Activated CD8-positive, alpha-beta memory T cell treated with anti-CD3 and anti-CD28 coated beads for 1 hour (primary cell): ENCODE results near the gene SAMHD1.
"Not testable (repeated sequence)": the region's sequence is repeated elsewhere in the genome, so short reads cannot be mapped to it uniquely, and the experiment has no call there.

ENCODE experiments used
- DNase-seq, 2 donors: peaks; one replicate each; pipeline ENCODE4 v3.0.0-alpha.2; 2020; ENCODE audit warnings: low read depth in 1 of 2; ENCODE audit errors: extremely low read depth in 1 of 2

Gene SAMHD1

DNA sequence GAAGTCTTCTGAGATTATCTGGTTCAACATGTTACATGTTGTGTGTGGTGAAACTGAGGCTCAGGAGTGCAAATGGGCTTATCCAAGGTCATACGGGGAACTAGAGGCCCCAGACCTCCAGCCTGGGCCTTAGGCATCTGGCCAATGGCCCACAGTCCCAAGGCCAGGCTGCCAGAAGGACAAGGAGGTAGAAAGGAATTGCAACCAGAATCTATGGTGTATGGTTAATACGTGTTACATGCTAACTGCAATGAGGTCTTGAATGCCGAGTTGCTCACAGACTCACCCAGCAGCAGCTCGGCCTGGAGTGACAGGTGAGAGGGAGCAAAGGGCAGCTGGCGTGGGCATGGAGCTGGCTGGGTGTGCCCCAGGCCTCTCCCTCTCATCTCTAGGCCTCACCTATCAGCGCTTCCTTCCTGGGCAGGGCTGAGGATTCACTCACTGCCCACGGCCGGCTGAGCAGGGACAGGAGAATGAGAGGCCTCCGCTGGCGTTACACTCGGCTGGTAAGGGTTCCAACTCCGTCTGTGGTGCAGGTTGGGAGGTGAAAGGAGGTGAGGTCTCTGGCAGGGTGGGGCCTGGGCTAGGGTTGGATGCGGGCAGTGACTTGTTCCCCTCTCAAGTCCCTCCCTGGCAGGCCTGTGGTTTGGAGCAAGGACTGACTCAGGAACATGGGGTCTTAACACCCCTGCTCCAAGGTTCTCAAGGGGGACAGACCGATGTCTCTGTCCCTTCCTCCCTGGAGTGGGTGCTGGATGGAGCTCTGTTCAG, 75.6 kb downstream of the SAMHD1 start, which contains the start of gene TLDC2:
TLDC2 (plus strand) TSS at position 437 of the 771 bp plus-strand sequence; CDS start at position 474, 37 bp downstream.
- no peak for DNase-seq

DNA sequence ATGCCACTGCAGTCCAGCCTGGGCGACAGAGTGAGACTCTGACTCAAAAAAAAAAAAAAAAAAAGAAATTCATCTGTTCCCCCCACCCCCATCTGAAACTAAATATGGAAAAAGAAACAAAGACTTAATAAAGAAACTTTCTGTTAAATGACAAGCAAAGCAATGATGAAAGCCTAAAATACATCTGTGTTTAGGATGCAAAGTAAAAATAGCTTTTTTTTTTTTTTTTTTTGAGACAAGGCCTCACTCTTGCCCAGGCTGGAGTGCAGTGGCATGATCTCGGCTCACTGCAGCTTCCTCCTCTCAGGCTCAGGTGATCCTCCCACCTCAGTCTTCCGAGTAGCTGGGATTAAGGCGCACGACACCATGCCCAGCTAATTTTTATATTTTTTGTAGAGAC, 76.4 kb downstream of the SAMHD1 start:
- not testable (repeated sequence) for DNase-seq

DNA sequence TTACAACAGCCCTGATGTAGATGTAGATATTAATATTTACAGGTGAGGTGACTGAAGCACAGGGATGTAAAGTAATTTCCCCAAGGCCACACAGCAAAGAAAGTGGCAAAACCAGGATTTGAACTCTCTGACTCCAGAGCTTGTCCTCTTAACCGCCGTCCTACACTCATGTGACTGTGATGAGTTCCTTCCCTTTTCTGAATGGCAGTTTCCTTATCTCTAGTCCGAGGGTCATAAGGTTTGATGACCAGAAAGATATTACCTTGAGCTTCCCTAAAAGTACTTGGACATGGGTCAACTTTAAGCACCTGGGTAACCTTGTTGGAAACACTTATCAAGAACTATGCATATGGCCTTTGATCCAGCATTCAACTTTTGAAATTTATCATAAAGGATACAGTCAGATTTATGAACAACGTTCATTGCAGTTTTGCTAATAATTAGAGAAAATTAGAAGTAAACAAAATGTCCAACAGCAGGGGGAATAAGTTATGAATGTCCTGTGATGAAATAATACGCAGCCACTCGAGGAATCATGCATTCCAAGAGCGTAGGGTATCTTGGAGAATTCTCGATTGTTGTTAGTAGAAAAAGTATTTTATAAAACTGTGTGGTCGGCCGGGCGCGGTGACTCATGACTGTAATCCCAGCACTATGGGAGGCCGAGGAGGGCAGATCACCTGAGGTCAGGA, 77.9 kb downstream of the SAMHD1 start:
- no peak for DNase-seq

DNA sequence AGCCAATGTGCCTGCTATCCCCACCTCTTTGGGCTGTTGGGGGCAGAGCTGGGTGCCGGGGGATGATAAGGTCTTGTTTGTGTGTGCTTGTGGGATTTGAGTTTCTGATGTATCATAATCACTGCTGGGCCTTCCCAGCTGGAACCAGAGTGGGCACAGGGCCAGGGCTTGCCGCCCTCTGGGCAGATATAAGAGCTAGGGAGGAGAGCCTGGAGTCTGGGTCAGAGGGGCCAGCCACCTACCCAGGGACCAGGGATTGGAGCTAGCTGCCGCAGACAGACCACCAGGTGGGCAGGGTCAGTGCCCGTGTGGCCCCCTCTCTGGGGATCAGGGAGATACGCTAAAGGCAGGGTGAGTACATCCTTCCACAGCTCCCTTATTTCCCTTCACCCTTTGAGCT, 78.7 kb downstream of the SAMHD1 start:
- DNase-seq: no peak

DNA sequence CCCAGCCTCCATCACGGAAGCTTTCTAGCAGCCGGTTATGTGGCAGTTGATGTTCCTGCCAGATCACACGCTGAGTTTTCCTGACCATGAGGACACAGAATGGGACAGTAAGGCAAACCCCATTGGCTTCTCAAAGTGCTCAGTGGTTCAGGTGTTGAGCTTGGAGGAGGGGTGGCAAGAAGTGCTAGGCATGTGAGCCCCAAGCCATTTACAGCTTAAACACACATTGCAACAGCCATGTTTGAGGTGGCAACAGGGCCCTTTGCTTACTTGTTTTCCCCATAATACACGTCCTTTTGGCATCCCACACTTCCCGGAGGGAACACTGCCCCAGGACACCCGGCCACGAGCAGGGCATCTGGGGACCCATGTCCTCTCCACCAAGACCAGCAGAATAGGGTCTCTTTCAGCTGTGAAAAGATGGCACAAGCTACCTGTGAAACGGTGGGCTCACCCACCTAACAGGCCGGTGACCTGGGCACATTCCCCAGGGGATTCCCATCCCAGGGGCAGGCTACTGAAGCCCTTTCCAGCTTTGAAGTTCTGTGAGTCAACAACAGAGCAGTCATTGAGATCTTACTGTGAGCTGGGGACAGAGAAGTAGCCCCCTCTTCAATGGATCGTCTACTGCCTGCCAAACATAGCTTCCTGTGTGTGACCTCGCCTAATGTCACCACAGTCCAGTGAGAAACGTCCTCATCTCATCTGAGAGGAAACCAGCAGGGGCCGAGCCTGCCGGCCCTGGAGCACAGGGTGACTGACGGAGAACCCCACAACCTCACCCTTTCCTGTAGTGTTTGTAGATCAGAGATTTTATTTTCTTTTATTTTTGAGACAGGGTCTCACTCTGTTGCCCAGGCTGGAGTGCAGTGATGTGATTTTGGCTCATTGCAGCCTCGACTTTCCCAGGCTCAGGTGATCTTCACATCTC, 79.6 kb downstream of the SAMHD1 start:
- DNase-seq: no peak

DNA sequence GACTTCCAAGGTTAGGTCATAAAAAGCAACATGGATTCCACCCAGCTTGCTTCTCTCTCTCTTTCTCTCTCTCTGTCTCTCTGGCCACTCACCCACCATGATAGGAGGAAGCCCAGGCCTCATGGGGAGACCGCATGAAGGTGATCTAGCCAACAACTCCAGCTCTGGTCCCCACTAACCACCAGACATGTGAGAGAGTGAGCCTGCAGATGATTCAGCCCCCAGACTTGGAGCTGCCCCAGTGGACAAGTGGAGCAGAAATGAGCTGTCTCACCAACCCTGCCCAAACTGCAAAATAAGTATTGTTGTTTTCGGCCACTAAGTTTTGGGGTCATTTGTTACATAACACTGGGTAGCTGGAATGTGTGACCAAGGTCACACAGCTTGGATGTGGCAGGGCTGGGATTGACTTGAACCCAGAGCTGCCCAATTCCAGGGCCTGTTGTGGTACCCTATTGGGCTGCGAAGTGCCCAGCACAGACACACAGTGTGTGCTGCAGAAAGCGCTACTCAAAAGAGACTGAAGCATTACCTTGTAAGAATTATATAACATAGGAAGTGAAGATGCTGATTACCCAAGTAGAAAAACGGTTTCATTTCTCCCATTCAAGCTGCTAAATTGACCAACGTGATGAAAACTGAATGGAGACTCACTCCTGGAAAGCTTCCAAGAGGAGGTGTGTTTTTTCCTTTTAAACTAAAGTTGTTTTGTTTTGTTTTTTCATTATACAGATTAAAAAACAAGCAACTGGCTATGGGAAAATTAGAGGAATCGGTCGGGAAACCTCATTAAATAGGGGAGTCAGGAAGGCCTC, 84.6 kb downstream of the SAMHD1 start:
- DNase-seq: no peak

DNA sequence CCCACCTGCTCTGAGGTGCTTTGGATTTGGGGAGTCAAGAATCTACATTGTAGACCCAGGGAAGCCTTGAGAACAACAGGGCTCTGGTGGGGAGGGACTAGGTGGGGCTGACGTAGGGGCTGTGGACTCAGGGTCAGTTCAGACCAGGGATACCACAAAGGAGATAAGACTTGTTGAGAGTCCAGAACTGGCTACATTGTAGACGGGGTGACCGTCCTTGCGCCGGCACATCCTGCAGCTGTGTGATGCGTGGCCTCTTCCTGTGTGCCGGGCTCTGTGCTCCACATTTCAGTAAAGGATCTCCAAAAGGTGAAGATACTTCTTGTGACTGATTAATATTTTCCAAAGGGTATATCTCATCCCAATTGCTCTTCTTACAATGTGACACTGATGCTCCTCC, 85.3 kb downstream of the SAMHD1 start:
- no peak for DNase-seq

DNA sequence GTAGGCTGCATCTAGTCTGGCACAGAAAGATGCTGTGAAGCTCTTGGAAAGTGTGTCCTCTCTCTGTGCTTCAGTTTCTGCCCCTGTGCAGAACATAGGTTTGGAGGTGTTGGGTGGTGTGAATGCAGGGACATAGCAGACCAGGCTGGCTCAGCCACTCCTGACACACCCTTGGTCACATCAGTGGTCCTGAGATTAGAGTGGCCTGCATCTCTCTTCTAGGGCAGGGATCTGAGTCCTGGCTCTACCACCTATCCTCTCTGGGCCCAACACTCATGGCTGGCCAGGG, 85.7 kb downstream of the SAMHD1 start:
- DNase-seq: no peak

DNA sequence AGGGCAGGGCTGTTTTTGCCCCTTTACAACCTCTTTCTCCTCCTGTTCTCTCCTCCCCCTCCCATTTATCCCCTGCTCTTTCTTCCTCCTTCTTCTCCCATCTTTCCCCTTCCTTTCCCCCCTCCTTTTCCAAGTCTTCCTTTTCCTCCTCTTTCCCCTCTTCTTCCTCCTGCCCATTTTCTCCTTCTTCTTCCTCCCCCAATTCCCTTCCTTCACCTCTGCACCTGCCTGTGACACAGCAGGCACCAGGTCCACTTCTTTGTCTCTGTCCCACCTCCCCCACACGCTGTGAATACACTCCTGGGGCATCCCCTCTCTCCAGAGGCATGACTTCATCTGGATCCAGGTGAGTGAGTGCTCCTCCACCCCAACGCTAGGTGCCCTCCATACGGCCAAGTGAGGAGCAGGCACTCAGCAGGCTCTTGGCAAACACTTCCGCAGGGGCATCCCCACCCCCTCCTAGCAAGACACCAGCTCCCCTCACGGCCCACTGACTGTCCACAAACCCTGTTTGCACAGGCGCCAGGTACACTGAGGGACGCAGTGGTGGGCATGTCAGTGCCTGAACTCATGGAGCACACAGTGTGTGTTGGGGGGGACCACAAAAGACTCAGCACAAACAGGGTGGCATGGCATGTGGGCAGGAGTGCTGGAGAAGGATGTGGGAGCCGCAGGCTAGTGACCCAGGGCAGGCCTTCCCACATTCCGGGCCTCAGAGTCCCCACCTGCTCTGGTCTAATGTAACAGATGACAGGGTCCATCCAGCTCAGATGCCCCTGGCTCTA, 86.2 kb downstream of the SAMHD1 start:
- no peak for DNase-seq

DNA sequence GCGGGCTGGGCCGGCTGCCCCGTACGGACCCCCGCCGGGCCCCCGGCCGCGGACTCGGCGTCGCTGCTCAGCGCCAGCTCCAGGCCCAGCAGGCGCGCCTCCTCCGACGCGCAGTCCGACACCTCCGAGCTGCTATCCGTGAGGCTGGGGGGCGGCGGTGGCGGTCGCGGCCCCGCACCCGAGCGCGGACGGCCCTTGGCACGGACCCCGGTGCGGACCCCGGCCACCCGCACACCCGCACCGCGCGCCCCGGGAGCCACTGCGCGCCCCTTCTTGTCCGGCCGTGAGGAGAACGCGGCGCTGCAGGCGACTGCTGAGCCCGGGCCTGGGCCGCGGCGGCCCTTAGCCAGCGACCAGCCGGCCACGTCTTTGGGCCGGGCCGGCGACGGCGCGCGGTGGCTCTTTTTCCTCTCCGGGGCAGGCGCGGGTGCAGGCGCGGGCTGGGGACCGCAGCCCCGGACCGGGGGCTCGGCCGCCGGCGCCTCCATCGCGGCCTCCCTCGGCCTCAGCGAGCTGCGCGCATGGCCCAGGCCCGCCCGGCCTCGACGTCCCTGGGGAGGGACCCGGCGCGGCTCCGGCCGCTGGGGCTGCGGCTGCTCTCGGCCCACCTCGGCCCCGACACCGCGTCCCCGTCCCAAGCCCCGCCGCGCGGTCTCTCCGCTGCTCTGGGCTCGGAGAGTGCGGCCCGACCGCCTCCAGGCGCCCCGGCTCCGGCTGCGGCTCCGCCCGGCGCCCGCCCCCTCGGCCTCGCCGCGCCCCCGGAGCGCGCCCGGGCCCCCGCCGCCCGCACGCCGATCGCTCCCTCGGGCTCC, 88.4 kb downstream of the SAMHD1 start:
- DNase-seq: no peak

DNA sequence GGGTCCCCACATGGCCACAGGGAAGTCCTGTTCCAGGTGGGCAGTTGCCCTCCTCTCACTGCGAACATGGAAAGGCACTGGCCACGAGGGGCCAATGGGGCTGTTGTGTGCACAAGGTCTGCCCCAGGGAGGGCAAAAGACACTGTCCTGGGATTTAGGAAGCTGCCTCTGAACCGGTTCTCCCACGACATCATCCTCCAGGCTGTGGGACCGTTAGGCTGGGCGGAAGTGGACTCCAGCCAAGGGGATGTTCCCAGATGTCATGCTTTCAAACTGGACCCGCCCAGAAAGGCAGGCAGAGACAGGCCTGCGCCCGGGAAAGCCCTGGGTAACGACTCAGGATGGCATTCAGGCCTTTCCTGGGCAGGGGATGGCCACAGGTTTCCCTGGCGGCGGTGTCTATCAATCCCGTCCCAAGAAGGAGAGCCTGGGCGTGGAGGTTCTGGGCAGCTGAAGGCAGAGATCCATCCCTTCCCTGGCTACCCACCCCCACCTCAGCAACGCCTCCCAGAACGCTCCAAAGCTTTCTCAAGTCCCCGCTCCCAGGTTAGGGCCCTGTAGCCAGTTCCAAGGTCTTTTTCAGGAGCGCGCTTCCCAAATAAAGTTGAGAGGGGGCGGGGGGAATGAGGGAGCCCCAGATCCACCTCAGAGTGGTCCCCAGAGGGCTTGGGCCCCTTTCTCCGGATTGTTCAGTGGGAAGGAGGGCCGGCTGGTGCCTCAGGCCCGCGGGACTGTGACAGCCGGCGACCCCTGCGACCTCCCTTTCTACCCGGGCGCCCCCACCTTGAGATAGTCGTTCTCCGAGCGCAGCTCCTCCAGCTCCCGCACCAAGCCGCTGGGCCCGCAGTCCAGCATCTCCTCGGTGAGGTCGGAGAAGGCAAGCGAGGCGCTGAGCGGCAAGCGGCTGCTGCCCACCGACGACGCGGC, 89.4 kb downstream of the SAMHD1 start:
- DNase-seq: no peak

DNA sequence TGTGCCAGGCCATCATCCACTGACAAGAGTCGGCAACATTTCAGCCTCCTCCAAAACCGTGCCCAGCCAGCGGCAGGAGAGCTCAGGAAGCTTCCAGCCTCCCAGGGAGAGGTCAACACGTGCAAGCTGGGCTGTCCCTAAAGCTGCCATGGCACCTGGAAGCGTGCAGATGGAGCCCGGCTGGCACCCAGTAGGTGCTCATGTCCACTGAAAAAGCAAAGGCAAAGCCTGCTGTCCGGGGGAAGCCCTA, 90.0 kb downstream of the SAMHD1 start:
- no peak for DNase-seq

DNA sequence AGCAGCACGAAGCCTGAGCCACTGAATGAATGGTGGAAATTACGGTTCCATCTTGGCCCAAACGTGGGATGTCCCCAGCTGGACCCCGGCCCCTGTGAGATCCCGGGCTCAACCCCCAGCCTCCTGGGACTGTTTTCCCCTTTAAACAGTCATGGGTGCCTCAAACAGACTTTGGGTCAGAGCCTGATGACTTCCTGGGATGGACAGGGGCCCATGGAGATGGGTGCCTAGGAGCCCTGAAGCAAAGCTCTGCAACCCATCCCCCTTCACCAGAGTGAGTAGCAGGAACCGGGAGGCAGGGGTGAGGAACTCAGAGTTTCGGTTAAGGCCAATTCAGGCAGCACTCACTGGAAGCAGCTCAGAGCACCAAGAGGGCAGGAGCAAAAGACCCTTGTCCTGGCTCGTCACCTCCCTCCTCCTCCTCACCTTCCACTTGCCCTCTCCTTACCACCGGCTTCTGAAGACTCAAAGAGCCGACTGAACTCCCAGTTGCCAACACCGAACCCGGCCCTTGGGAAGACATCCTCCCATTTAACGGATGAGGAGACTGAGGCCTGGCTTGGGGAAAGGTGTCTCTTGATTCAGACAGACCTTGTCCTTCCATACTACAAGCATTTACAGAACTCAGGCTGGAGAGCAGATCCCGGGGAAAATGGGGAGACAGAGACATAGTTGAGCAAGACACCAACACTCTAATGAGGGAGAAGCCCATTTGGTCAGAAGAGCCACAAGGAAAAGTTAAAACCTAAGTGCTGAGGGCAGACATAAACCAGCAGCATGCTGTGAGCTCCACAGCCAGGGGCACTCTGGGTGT, 90.5 kb downstream of the SAMHD1 start:
- DNase-seq: no peak

DNA sequence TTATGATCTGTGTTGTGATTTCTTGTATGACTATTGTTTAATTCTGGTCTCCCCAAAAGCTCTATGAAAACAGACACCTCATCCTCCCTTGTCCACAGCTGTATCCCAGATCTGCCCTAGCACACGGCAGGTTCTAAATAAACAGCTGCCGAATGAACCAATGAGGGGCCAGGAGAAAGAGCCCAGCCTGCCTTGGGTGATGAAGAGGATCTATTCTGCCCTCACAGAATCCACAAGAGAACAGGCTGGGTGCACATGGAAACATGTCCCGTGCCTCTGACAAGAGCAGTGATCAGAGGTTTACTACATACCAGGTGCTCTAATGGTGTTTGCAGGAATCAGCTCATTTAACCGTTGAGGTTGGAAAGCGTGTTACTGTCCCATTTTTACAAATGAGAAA, 91.2 kb downstream of the SAMHD1 start:
- DNase-seq: no peak

DNA sequence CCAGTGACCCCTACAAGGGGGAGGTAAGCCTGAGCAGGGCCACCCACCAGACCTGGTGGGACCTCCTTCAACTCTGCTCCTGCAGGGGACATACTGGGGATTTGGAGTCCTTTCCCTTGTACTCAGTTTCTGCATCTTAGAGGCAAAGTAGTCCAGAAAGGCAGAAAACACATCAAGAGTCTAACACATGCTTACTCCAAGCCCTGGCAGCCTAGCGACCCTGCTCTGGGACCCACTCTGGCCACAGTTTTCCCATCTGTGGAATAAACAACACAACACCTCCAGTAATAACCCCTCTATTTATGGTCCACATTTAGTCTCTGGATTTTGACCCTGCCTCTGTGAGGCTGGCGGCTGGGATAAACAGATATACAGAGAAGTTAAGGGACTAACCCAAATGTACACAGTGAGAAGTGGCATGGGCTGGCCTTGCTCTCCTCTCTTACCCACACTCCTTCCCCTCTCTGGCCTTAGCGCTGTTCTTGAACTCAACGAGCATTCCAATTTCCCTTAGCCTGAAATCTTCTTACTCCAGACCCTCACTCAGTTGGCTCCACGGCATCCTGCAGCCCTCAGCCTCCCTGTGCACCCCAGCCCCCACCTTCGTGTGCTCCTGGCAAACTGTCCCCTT, 91.7 kb downstream of the SAMHD1 start:
- DNase-seq: no peak

DNA sequence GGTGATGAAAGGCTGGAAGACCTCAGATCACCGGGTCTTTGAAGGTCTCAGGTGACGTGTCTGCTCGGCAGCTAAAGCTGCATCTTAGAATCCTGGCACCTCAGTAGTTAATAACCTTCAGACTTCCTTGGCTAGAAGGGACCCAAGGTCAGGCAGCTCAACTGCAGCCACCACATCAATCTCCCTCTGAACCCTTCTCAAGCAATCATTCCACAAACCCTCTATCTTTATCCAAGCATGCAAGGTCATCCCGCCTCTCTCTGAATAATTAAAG, 92.3 kb downstream of the SAMHD1 start:
- no peak for DNase-seq
